GM12864 (cell line): Measurements from ENCODE around the gene BSN.

ENCODE experiments used
- DNase-seq: peaks from one replicate; pipeline ENCODE4 v3.0.0-alpha.2; 2011; ENCODE audit warnings: low read depth
- H3K4me3 ChIP-seq: 2 replicates; pipeline ENCODE4 v1.5.1; 2011; ENCODE audit warnings: mild to moderate bottlenecking, low read depth, low read length, control low read depth
- CTCF ChIP-seq: IDR thresholded peaks from 2 replicates; pipeline ENCODE4 v1.5.1; 2011; ENCODE audit warnings: low read depth, mild to moderate bottlenecking, moderate library complexity, low read length, control low read depth, inconsistent platforms; ENCODE audit errors: missing control alignments

Gene BSN

GRCh38 chr3:49700453-49701128 lies 146.3 kb downstream of the BSN start:
- DNase-seq: no peak

GRCh38 chr3:49701388-49702077 lies 147.3 kb downstream of the BSN start:
- peak; percentile 54 for TF ChIP-seq CTCF
- H3K4me3 ChIP-seq: no peak overlapping the region
- DNase-seq: no peak

More at GRCh38 chr3:49700453-49701128, 146.3 kb downstream of the BSN start:
- TF ChIP-seq CTCF: no peak
- no peak overlapping the region for H3K4me3 ChIP-seq

GRCh38 chr3:49702672-49703071 lies 148.4 kb downstream of the BSN start:
- no peak for DNase-seq
- no peak overlapping the region for H3K4me3 ChIP-seq
- TF ChIP-seq CTCF: no peak

- DNase-seq: no peak
- TF ChIP-seq CTCF: peak; percentile 93
- no peak overlapping the region for H3K4me3 ChIP-seq
These were observed 149.2 kb downstream of the BSN start for GRCh38 chr3:49703443-49703927.

- TF ChIP-seq CTCF: no peak
- H3K4me3 ChIP-seq: no peak overlapping the region
- no peak for DNase-seq
These were observed 149.7 kb downstream of the BSN start for GRCh38 chr3:49703956-49704355.

GRCh38 chr3:49704629-49705028 lies 150.4 kb downstream of the BSN start:
- no peak overlapping the region for H3K4me3 ChIP-seq
- TF ChIP-seq CTCF: no peak
- DNase-seq: no peak

- DNase-seq: no peak
- no peak for TF ChIP-seq CTCF
- no peak overlapping the region for H3K4me3 ChIP-seq
These were observed 151.2 kb downstream of the BSN start for GRCh38 chr3:49705390-49705960.
